ENCODE data around the gene TNFRSF18.
A peak's percentile ranks its signal among the peaks of the same experiment; 100 is the strongest.

TNFRSF18 gene

GRCh38 chr1:1210726-1211540 is 4.5 kb upstream of the TNFRSF18 start:
- DNase-seq, result no peak

DNA sequence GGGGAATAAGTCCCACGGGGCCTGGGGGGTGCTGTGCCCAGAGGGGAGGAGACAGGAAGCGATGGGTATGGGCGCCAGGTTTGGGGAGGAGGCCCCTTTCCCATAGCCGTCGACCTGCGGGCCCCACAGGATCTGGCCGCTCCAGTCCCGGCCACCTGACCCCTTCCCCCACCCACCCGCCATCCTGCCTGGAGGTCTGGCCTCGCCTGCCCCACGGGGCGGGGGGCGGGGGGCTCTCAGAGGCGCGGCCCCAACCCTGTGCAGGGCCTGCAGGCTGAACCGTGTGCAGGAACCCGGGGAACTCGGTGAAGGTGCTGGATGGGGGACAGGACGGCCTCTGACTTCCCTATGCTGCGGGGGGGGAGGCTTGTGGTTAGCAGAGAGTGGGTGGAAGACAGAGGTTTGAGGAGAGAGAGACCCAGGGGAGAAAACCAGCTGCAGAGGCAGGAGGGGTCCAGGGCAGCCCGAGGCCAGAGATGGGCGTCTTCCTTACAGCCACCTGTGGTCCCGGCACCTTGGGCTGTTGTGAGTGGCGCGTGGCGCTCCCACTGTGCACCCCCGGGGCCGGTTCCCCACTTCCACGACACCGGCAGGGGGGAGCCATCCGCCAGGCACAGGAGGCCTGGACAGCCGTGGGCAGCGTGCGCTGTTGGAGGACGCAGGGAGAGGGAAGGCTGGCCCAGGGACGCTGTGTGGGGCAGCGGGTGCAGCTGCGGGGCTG is 2.5 kb upstream of the TNFRSF18 start:
- peak; percentile 64 for DNase-seq

DNA sequence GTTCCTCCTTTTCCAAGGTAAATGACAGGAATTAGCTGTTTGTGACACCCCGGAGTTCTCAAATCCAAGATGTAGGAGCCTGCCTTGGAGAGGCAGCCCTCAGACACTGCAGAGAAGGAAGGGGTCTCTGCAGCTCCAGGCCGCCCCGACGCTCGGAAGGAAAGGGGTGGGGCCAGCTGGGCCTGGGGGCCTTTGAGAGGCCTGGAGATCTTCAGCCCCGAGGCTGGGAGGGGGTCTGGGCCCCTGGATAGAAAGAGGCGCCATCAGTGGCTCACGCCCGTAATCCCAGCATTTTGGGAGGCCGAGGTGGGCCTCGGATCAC is 1.1 kb upstream of the TNFRSF18 start:
- no peak for DNase-seq

DNA sequence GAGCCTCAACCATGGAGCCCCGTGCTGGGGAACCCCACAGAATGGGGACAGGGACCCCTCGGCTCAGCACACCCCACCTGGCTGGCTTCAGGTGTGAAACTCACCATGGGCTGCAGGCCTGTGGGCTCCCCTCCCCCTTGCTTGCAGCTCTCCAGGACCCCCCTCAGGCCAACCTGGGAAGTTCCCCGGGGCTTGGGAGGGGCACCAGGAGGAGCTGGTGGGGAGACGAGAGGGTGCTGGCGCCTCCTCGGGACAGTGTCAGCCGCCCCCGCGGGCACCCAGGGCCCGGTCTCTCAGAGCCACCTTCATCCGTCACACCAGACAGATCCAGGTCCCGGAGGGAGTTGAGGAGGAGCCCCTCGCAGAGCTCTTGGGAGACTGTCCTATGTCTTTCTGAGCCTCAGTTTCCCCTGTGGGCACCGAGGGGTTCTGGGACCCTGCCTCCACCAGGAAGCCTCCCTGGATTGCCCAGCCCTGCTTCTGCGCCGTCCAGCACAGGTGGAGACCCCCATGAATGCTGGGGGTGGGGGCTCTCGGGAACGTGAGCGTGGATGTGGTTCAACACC is 657 bp upstream of the TNFRSF18 start:
- no peak for DNase-seq

- no peak for DNase-seq
These were observed 520 bp downstream of the TNFRSF18 start for GRCh38 chr1:1205769-1206375.

- DNase-seq, result no peak
These were observed 1.2 kb downstream of the TNFRSF18 start for GRCh38 chr1:1204998-1205768.

DNA sequence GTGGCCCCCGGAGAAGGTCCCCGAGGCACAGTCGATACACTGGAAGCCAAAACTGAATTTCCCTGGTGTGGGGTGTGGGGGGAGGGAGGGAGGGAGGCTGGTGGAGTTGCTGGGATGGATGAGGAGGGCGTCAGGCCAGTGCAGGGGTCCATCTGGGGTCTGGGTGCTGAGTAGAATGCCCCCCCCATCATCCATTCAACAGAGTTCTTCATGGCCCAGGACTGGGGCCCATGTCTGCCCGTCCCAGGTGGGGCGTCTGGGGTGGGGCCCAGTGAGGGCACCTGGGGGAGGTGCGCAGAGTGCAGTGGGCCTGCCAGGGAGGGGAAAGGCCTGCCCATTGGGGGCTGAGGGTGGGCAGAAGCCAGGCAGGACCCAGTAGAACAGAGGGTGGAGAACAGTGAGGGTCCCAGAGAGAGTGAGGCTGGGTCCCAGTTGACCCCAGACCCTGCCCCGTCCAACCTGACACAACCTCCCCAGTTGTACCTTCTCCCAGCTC is 1.9 kb downstream of the TNFRSF18 start:
- no peak for DNase-seq

DNA sequence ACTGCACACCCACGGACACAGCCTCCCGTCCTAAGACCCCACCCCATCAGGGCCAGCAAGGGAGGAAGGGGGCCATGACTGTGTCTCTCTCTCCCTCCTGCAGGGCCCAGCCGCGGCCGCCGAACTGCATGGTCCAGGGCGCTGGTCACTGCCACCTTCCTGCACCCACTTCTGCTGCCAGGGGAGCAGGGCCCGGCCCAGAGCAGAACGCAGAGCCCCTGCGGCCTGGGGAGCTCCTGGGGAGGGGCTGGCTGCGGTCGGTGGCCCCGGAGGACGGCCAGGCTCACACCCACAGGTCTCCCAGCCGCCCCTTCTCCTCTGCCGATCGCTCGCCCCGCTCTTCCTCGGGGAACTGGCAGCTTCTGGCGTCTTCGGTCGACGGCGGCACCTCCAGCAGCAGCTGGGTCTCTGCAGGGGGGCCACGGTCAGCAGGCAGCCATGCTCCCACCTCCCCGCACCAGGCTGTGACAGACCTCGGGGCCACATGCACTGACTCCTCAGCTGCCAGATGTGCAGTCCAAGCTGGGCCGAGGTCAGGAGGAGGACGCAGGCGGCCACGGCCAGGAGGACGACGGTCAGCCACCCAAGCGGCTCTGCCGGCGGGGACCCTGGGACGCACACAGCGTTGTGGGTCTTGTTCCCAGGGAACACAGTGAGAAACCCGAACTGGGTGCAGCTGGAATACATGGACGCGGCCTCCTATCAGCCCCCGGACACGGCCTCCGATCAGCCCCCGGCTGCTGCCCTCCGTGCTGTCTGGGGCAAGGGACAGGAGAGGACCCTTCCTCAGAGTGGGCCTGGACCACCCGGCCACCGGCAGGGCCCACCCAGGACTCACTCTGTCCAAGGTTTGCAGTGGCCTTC is 2.6 kb downstream of the TNFRSF18 start:
- no peak for DNase-seq

GRCh38 chr1:1202831-1203560 is 3.4 kb downstream of the TNFRSF18 start:
- no peak for DNase-seq

DNA sequence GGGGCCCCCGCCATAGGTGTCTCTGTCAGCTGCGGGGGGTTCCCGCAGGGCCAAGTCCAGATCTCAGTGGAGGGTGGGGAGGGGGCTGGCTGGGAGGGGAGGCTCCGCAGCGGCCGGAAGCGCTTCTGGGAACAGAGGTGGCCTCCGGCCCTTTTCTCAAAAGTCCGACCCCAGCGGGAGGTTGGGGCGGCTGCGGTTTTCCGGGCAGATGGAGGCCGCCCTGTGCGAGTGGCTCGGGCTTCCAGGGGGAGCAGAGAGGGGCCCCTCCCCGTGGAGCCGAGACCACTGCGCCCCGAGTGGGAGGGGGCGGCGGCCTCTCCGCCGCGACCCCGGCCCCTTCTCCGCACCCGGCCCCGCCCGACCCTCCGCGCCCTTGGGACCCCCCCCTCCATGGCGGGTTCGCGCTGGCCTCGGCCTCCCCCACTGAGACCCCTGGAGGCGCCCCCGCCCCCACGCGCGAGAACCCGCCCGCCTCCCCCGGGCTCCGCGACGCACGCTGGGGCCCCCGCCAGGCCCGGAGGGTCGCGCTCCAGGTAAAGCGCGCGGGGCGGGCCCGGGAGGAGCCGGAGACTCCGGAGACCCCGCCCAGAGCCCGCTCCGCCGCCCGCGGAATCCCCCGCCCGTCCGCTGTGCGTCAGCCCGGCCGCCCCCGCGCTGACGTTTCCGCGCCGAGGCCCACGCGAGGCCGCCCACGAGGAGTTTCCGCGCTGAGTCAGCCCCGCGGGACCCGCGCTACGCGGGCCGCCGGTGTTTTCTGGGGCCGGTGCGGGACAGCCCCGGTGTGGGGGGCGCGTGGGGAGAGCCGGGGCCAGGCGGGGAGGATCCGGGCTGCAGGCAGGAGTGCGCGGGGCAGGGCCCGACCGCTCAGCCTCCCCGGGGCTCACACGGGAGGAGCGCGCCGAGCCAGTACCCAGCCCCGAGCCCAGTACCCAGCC is 5.2 kb downstream of the TNFRSF18 start:
- DNase-seq, result peak; percentile 91

DNA sequence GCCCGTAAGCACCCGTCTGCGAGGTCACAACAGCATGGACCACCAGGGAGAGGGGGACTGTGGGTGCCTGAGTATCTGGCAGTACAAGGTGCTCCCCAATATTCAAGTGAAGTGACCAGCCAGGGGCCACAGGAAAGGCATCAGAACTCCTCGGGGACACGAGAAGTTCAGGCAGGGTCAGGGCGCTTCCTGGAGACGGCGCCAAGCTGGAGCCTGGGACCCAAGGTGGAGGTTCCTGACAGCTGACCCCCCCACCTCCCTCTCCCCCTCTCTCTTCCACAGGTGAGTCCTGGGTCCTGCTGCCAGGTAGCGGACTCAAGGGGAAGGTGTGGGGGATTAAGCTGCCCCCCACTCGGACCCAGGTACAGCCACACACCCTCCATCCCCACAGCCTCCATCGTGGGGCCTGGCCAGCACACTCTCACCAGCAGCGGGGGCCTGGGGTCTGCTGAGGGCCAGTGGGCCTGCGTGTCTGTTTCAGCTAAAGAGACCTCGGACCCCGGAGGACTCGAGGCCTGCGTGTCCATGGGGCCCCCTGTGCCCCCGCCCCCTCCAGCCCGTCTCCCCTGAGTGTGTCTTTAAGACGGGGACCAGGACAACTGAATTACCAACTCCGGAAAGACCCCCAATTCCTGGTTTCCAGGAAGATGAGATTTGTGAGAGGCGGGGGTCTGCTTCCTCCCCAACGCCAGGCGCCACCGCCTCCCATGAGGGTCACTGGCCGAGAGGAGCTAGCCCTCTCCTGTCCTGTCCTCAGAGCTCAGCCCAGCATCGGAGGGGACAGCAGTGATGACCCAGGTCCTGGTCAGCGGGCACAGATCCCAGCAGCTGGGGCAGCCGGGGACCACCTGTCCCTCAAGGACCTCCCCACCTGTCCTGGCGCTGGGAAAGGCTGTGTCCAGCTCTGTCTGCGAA is 6.2 kb downstream of the TNFRSF18 start:
- DNase-seq, result no peak

GRCh38 chr1:1199141-1199960 is 7.0 kb downstream of the TNFRSF18 start:
- DNase-seq, result no peak

- no peak for DNase-seq
These were observed 7.8 kb downstream of the TNFRSF18 start for GRCh38 chr1:1198423-1199140.

GRCh38 chr1:1197551-1198422 is 8.6 kb downstream of the TNFRSF18 start:
- no peak for DNase-seq

DNA sequence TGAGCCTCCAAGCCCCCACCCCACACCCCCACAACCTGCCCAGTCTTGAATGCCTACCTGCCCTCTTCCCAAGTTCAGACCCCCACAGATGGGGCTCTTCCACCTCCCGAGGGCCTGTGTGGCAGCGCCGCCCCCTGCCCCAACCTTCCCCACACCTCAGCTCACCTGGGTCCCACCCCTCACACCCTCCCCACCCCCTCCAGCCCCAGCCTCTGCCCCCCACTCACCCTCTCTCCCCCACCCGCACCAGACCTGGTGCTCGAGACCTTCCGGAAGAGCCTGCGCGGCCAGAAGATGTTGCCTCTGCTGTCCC is 9.2 kb downstream of the TNFRSF18 start:
- DNase-seq, result no peak
